Loucy (cell line): ENCODE results near the gene ADORA1.

Experiments
- H2AFZ ChIP-seq: fragments of 200-600 bp; sonication (generic); 2 replicates; pipeline ENCODE4 v1.6.0; 2016; ENCODE audit warnings: antibody characterized with exemption, mild to moderate bottlenecking, low read length, moderate library complexity
- H3F3A ChIP-seq: fragments of 200-600 bp; 2 replicates; pipeline ENCODE4 v1.6.0; 2016; ENCODE audit warnings: antibody characterized with exemption, low read depth, mild to moderate bottlenecking
- H3K27me3 ChIP-seq: fragments of 200-600 bp; sonication (generic); 2 replicates; pipeline ENCODE4 v1.6.1; 2014; ENCODE audit warnings: low read length, mild to moderate bottlenecking; ENCODE audit not compliant: insufficient read depth, poor library complexity, severe bottlenecking
- H3K36me3 ChIP-seq: fragments of 200-600 bp; sonication (generic); 2 replicates; pipeline ENCODE4 v1.6.1; 2016; ENCODE audit warnings: low read length; ENCODE audit not compliant: insufficient read depth
- H3K4me1 ChIP-seq: fragments of 200-600 bp; sonication (generic); 2 replicates; pipeline ENCODE4 v1.5.1; 2014; ENCODE audit warnings: low read length, mild to moderate bottlenecking; ENCODE audit not compliant: insufficient read depth, poor library complexity, severe bottlenecking
- H3K4me2 ChIP-seq: fragments of 200-600 bp; sonication (generic); 2 replicates; pipeline ENCODE4 v1.6.0; 2014; ENCODE audit warnings: antibody characterized with exemption, low read length, low read depth, mild to moderate bottlenecking; ENCODE audit not compliant: poor library complexity, severe bottlenecking
- H3K4me3 ChIP-seq: fragments of 200-600 bp; sonication (generic); 2 replicates; pipeline ENCODE4 v1.5.1; 2014; ENCODE audit warnings: low read length, mild to moderate bottlenecking, mixed read lengths; ENCODE audit not compliant: poor library complexity, severe bottlenecking
- H3K79me2 ChIP-seq: fragments of 200-600 bp; sonication (generic); 2 replicates; pipeline ENCODE4 v1.6.1; 2014; ENCODE audit warnings: low read length; ENCODE audit not compliant: insufficient read depth
- H3K9ac ChIP-seq: fragments of 200-600 bp; sonication (generic); 2 replicates; pipeline ENCODE4 v1.6.0; 2014; ENCODE audit warnings: mild to moderate bottlenecking, low read depth, low read length, moderate library complexity; ENCODE audit not compliant: poor library complexity, severe bottlenecking
- H3K9me2 ChIP-seq: fragments of 200-600 bp; sonication (generic); replicated peaks from 2 replicates; pipeline ENCODE4 v1.6.1; 2016; ENCODE audit warnings: low read depth, low read length, mixed read lengths
- H3K9me3 ChIP-seq: fragments of 200-600 bp; sonication (generic); 2 replicates; pipeline ENCODE4 v1.6.1; 2014; ENCODE audit warnings: mild to moderate bottlenecking, antibody characterized with exemption, low read length, low read depth; ENCODE audit not compliant: insufficient read depth
- H4K20me1 ChIP-seq: fragments of 200-600 bp; sonication (generic); 2 replicates; pipeline ENCODE4 v1.6.0; 2014; ENCODE audit warnings: antibody characterized with exemption, low read length, mild to moderate bottlenecking; ENCODE audit not compliant: insufficient read depth, poor library complexity, severe bottlenecking
- EZH2phosphoT487 ChIP-seq: fragments of 200-600 bp; IDR thresholded peaks from 2 replicates; pipeline ENCODE4 v1.6.1; 2018; ENCODE audit warnings: antibody characterized with exemption, mild to moderate bottlenecking, moderate library complexity, borderline replicate concordance
- TF ChIP-seq, protein P1 (sequence below): fragments of 200-600 bp; sonication (generic); conservative IDR thresholded peaks from 2 replicates; pipeline ENCODE4 v1.5.1; 2014; ENCODE audit warnings: mild to moderate bottlenecking, antibody characterized with exemption, low read length

ADORA1 gene

DNA sequence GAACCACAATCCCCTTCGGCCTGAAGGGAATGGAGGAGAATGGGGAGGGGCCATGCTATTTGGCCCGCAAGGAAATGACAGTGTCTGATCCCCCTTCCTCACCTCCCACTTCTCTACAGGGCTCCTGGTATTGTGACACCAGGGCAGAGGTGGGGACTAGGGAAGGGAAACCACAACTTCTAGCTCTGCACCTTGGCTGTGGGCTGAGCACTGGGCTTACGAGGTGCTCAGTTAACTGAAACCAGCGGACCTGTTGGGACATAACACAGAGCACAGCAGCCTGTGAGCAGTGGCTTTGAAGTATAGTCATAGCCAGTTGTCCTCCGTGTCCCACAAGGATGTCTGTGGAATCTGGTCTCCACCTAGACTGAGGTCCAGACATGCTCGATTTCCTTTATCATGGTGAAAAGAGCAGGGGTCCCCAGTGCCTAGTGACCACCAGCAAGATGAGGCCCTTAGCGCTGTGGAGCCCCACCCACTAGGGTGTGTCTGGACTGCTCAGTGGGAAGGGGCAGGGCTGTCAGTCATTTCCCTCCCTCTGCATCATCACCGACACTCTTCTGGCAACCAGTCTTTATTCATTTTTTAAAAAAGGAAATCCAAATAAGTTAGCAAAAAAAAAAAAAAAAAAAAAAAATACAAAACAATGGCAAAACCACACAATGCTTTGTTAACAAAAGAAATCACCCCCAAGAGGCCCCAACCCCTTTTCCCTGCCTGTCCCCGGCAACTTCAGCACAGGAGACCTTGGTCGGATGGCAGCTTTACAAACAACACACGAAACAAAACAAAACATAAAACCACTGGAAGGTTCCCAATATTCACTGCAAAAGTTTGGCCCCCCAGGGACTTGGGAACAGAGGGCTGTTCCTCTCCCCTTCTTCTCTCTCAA is 44.7 kb upstream of the ADORA1 start:
- Histone ChIP-seq H3K27me3 (no peaks in the 10 kb centered on the region), H3K4me2 (no peak overlapping the region), H3K79me2 (no peaks in the 10 kb centered on the region), H3K9me2 (no peaks in the 10 kb centered on the region), H3K4me3 (no peak overlapping the region), H3K36me3 (no peaks in the 10 kb centered on the region), H3K9ac (no peak overlapping the region), H3F3A (no peaks in the 10 kb centered on the region), H4K20me1 (no peaks in the 10 kb centered on the region), H2AFZ (no peak overlapping the region), H3K4me1 (no peaks in the 10 kb centered on the region), H3K9me3 (no peaks in the 10 kb centered on the region)
- TF ChIP-seq, protein P1, sequence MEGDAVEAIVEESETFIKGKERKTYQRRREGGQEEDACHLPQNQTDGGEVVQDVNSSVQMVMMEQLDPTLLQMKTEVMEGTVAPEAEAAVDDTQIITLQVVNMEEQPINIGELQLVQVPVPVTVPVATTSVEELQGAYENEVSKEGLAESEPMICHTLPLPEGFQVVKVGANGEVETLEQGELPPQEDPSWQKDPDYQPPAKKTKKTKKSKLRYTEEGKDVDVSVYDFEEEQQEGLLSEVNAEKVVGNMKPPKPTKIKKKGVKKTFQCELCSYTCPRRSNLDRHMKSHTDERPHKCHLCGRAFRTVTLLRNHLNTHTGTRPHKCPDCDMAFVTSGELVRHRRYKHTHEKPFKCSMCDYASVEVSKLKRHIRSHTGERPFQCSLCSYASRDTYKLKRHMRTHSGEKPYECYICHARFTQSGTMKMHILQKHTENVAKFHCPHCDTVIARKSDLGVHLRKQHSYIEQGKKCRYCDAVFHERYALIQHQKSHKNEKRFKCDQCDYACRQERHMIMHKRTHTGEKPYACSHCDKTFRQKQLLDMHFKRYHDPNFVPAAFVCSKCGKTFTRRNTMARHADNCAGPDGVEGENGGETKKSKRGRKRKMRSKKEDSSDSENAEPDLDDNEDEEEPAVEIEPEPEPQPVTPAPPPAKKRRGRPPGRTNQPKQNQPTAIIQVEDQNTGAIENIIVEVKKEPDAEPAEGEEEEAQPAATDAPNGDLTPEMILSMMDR: no peak
- no peak for TF ChIP-seq EZH2phosphoT487

DNA sequence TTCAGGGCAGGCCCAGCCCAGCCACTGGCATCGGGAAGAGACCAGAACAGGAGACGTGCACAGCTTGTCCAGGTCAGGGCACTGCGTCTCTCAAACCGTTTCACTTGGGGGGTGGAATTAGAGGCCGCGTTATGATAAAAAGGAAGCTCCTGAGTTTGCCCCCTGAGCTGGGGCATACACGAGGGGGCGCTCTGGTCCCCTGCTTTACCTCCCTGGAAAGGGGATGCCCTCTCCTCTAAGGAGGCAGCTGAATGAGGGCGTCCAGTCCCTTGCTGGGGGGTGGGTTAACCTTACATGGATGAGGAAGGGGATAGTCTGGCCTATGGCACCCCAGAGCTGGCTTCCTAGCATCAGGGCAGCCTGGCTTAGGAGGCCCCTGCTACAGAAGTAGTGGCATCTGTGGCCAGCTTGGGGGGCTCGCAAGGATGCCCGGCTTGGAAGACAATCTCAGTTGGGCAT is 44.0 kb upstream of the ADORA1 start:
- H3K4me1 ChIP-seq: no peaks in the 10 kb centered on the region
- H3K9ac ChIP-seq: no peak overlapping the region
- H4K20me1 ChIP-seq: no peaks in the 10 kb centered on the region
- H2AFZ ChIP-seq: no peak overlapping the region
- TF ChIP-seq, protein P1: no peak
- no peak for TF ChIP-seq EZH2phosphoT487
- H3K27me3 ChIP-seq: no peaks in the 10 kb centered on the region
- H3K4me2 ChIP-seq: no peak overlapping the region
- H3K9me2 ChIP-seq: no peaks in the 10 kb centered on the region
- no peaks in the 10 kb centered on the region for H3K36me3 ChIP-seq
- H3K79me2 ChIP-seq: no peaks in the 10 kb centered on the region
- H3F3A ChIP-seq: no peaks in the 10 kb centered on the region
- no peak overlapping the region for H3K4me3 ChIP-seq
- H3K9me3 ChIP-seq: no peaks in the 10 kb centered on the region

DNA sequence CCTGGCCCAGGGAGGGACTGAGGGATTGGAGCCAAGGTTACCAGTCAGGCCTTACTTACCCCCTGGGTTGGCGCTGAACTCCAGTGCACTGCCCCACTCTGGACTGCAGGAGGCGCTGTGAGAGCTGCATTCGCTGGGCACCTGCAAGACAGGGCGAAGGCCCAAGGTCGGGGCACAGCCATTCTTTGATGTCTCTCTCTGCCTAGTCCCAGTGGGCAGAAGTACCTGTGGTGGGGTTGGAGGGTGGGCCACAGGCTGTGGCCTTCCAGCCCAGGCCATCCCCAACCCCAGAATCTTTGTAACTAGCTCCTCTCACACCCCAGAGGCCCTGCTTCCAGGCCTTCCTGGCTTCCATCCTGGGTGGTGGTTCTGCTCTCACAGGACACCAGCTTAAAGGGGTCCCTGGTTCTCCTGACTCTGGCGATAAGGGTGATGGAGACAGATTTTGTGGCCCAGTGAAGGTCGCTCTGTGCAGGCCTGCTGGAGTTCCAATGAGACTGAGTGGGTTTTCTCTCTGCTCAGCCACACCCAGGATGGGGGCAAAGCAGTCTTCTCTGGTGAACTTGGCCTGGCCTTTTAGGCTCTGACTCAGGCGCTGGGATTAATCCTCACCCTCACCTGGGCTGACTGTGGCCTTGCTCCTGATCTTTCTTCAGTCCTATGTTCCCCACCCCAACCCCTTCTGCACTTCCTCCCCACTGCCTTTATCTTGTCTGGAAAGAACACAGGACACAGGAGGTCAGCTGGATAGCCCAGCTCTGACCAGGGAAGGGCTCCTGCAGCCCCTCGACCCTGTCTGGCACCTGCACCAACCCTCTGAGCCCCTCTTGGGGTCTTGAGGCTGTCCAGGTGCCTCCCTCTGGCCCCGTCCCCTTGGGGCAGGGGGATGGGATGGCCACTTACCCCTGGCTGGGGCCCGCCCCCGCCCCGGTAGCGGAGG is 42.7 kb upstream of the ADORA1 start:
- Histone ChIP-seq H4K20me1 (no peaks in the 10 kb centered on the region), H3K27me3 (no peaks in the 10 kb centered on the region), H3K9ac (no peak overlapping the region), H3K4me1 (no peaks in the 10 kb centered on the region), H3K36me3 (no peaks in the 10 kb centered on the region), H3K4me2 (no peak overlapping the region), H3F3A (no peaks in the 10 kb centered on the region), H2AFZ (no peak overlapping the region), H3K4me3 (no peak overlapping the region), H3K79me2 (no peaks in the 10 kb centered on the region), H3K9me3 (no peaks in the 10 kb centered on the region), H3K9me2 (no peaks in the 10 kb centered on the region)
- TF ChIP-seq EZH2phosphoT487: no peak
- TF ChIP-seq, protein P1: peak; percentile 86
